Stimulated activated naive CD8-positive, alpha-beta T cell treated with anti-CD3 and anti-CD28 coated beads, Interleukin-15, amount 100 ng/mL, for 72 hours (primary cell): ENCODE data around the gene RAMAC.
A peak's percentile ranks its signal among the peaks of the same experiment; 100 is the strongest.

Source experiments
- ATAC-seq: fragments of 150-1000 bp; cut with Tn5 transposase; 2 replicates; pipeline ENCODE4 v1.10.0; 2021; ENCODE audit warnings: mild to moderate bottlenecking, moderate library complexity
- DNase-seq, 2 donors: peaks; one replicate each; pipeline ENCODE4 v3.0.0; 2021 to 2022
- H3K27ac Mint-ChIP-seq, 2 donors: one replicate each; pipeline ENCODE4 v1.8.0; 2022; ENCODE audit warnings: mild to moderate bottlenecking in 2 of 2, mixed read lengths in 2 of 2, moderate library complexity in 2 of 2
- H3K27me3 Mint-ChIP-seq: one replicate; pipeline ENCODE4 v1.8.0; 2022; ENCODE audit warnings: mixed read lengths
- H3K4me1 Mint-ChIP-seq: one replicate; pipeline ENCODE4 v1.8.0; 2022; ENCODE audit warnings: mild to moderate bottlenecking, mixed read lengths
- H3K4me3 Mint-ChIP-seq, 2 donors: one replicate each; pipeline ENCODE4 v1.8.0; 2022; ENCODE audit warnings: mild to moderate bottlenecking in 2 of 2, mixed read lengths in 2 of 2, moderate library complexity in 1 of 2
- H3K9me3 Mint-ChIP-seq, 2 donors: one replicate each; pipeline ENCODE4 v1.8.0; 2022; ENCODE audit warnings: mixed read lengths in 2 of 2

The RAMAC gene

DNA sequence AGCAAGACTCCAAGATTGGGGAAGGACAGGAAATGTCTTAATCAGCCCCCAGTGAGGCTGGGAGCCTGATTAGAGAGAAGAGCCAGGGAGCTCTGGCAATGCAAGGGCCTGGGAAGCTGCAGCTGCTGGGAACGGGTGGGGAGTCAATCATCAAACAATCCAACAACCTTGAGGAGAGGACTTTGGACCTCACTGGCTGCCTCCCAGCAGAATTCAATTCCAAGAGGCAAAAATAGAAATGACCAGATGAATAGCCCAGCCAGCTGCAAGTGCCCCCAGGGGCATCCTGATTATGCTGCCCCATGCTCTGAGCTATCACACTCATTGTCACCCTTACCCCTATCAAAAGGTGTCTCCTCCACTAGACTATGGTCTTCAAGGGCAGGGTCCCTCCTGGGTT, 27.4 kb upstream of the RAMAC start:
- no peak for ATAC-seq
- DNase-seq = no peak
- Mint-ChIP-seq H3K4me1 (no peaks in the 10 kb centered on the region), H3K27me3 (no peaks in the 10 kb centered on the region), H3K4me3 (no peak overlapping the region), H3K27ac (no peak overlapping the region), H3K9me3 (no peaks in the 10 kb centered on the region)

DNA sequence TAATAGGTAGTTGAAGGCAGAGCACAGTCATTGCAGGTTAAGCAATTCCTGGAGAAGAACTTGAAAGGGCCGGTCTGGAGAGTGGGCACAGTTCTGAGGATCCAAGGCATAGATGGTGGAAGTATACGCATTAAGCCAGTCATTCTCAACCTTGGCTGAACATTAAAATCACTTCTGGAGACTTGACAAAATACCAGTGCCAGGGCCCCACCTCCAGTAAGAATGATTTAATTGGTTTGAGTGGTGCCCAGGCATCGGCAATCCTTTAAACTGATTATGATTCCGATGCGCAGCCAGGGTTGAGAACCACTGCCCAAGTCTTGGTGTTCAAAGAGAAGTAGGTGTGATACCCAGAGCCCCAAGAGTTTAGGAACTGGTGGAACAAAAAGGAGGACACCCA, 26.6 kb upstream of the RAMAC start:
- DNase-seq (no peak), ATAC-seq (no peak)
- no peaks in the 10 kb centered on the region for H3K4me1 Mint-ChIP-seq
- H3K27ac Mint-ChIP-seq = peak overlapping the region in 1 of 2 donors; percentile 91
- no peak overlapping the region for H3K4me3 Mint-ChIP-seq
- no peaks in the 10 kb centered on the region for H3K9me3 Mint-ChIP-seq
- no peaks in the 10 kb centered on the region for H3K27me3 Mint-ChIP-seq

- no peak for DNase-seq
These were observed 25.2 kb upstream of the RAMAC start for GRCh38 chr15:82960766-82961165.

GRCh38 chr15:82963471-82964341, 22.3 kb upstream of the RAMAC start:
- Mint-ChIP-seq H3K4me1 (peaks cover 17% of the 10 kb centered on the region), H3K4me3 (no peak overlapping the region), H3K27me3 (no peaks in the 10 kb centered on the region), H3K27ac (no peak overlapping the region), H3K9me3 (no peaks in the 10 kb centered on the region)
- DNase-seq = no peak
- no peak for ATAC-seq

More at GRCh38 chr15:82960766-82961165, 25.2 kb upstream of the RAMAC start:
- no peaks in the 10 kb centered on the region for H3K9me3 Mint-ChIP-seq
- ATAC-seq = no peak
- H3K27me3 Mint-ChIP-seq = no peaks in the 10 kb centered on the region
- no peak overlapping the region for H3K27ac Mint-ChIP-seq
- no peak overlapping the region for H3K4me3 Mint-ChIP-seq
- peaks cover under 1% of the 10 kb centered on the region for H3K4me1 Mint-ChIP-seq

DNA sequence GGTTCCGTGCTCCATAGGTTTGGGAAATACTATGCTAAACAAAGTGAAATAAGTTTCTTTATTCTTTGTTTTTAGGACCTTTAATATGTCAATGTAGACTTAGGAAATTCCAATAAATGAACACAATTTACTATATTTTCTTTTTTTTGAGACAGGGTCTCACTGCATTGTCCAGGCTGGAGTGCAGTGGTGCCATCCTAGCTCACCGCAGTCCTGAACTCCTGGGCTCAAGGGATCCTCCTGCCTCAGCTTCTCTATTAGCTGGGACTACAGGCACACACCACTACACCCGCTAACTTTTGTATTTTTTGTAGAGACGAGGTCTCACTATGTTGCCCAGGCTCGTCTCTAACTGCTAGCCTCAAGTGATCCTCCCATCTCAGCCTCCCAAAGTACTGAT, 21.1 kb upstream of the RAMAC start:
- no peak overlapping the region for H3K4me3 Mint-ChIP-seq
- H3K27ac Mint-ChIP-seq = no peak overlapping the region
- H3K27me3 Mint-ChIP-seq = no peaks in the 10 kb centered on the region
- H3K4me1 Mint-ChIP-seq = peaks cover 17% of the 10 kb centered on the region
- ATAC-seq (no peak), DNase-seq (no peak)
- H3K9me3 Mint-ChIP-seq = no peaks in the 10 kb centered on the region

- Mint-ChIP-seq H3K27ac (peak overlapping the region in 1 of 2 donors; percentile 30), H3K27me3 (no peaks in the 10 kb centered on the region), H3K4me1 (peaks cover 17% of the 10 kb centered on the region), H3K4me3 (no peak overlapping the region), H3K9me3 (no peaks in the 10 kb centered on the region)
- DNase-seq = peak; percentile 17 to 66
- ATAC-seq = peak; percentile 96
These were observed 19.3 kb upstream of the RAMAC start for GRCh38 chr15:82966671-82967071.

- no peak for ATAC-seq
- peaks cover 17% of the 10 kb centered on the region for H3K4me1 Mint-ChIP-seq
- H3K27me3 Mint-ChIP-seq = no peaks in the 10 kb centered on the region
These were observed 17.9 kb upstream of the RAMAC start for GRCh38 chr15:82968066-82968465.

GRCh38 chr15:82969353-82969752, 16.7 kb upstream of the RAMAC start:
- Mint-ChIP-seq H3K27ac (no peak overlapping the region), H3K9me3 (no peaks in the 10 kb centered on the region), H3K4me3 (no peak overlapping the region), H3K27me3 (no peaks in the 10 kb centered on the region), H3K4me1 (peaks cover 17% of the 10 kb centered on the region)
- DNase-seq (no peak), ATAC-seq (no peak)

More at GRCh38 chr15:82968066-82968465, 17.9 kb upstream of the RAMAC start:
- H3K27ac Mint-ChIP-seq = no peak overlapping the region
- H3K4me3 Mint-ChIP-seq = no peak overlapping the region
- no peaks in the 10 kb centered on the region for H3K9me3 Mint-ChIP-seq
- no peak for DNase-seq

DNA sequence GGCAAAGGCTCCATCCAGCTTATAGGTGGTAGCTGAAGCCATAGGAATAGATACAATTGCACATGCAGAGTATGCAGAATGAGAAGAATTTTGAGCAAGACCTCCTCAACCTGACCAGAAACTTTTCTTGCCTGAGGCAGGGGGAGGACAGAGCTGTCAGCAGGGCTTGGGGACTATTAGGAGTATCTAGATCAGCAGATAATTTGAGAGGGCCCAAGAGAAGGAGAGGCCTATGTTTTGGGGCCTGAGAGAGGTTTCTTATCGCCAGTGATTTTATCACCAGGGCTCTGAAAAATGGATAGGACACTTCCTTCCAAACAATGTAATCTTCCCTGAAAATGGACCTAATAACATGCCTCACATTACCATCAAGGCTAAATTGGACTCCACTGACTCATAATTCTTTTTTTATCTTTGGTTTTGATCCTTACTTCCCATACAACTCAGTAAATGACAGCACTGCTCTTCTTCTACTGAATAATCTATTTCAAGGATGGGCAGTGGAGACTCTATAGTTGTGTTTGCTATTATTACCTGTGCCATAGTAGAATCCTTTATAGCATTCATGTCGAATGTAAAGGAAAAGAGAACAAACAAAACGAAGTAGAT, 15.8 kb upstream of the RAMAC start:
- Mint-ChIP-seq H3K27me3 (no peaks in the 10 kb centered on the region), H3K4me3 (no peak overlapping the region), H3K4me1 (peaks cover 17% of the 10 kb centered on the region), H3K9me3 (no peaks in the 10 kb centered on the region), H3K27ac (no peak overlapping the region)
- ATAC-seq (no peak), DNase-seq (no peak)

GRCh38 chr15:82970696-82971095, 15.3 kb upstream of the RAMAC start:
- no peak overlapping the region for H3K4me3 Mint-ChIP-seq
- ATAC-seq = no peak
- no peaks in the 10 kb centered on the region for H3K9me3 Mint-ChIP-seq
- peaks cover 17% of the 10 kb centered on the region for H3K4me1 Mint-ChIP-seq
- no peak for DNase-seq
- no peak overlapping the region for H3K27ac Mint-ChIP-seq
- H3K27me3 Mint-ChIP-seq = no peaks in the 10 kb centered on the region

GRCh38 chr15:82971218-82971984, 14.6 kb upstream of the RAMAC start:
- no peak overlapping the region for H3K4me3 Mint-ChIP-seq
- no peak overlapping the region for H3K27ac Mint-ChIP-seq
- no peaks in the 10 kb centered on the region for H3K27me3 Mint-ChIP-seq
- H3K9me3 Mint-ChIP-seq = no peaks in the 10 kb centered on the region
- no peak for DNase-seq
- no peak for ATAC-seq
- H3K4me1 Mint-ChIP-seq = peaks cover 11% of the 10 kb centered on the region

DNA sequence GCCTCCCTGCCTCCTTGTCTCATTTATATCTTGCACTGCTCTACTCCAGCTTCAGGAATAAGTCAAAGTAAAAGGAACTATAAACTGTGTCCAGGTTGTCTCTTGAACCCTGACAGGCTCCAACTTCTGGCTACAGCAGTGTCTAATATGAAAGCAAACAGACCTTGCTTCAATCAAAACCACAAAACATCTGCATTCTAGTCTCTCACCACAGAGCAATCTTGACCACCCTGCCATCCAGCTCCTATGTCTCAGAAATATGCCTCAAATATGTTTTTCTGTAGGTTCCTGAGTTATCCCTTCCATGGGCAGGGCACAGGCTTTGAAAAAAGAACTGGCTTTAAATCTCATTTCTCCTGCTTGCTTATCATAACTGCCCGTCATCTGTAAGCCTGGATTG, 13.0 kb upstream of the RAMAC start:
- Mint-ChIP-seq H3K9me3 (no peaks in the 10 kb centered on the region), H3K4me3 (no peak overlapping the region), H3K27ac (no peak overlapping the region), H3K4me1 (no peaks in the 10 kb centered on the region), H3K27me3 (no peaks in the 10 kb centered on the region)
- DNase-seq = no peak
- no peak for ATAC-seq

- Mint-ChIP-seq H3K4me1 (no peaks in the 10 kb centered on the region), H3K4me3 (no peak overlapping the region), H3K27me3 (no peaks in the 10 kb centered on the region), H3K9me3 (no peaks in the 10 kb centered on the region), H3K27ac (no peak overlapping the region)
- ATAC-seq (no peak), DNase-seq (no peak)
These were observed 8.9 kb upstream of the RAMAC start for GRCh38 chr15:82977076-82977475.

DNA sequence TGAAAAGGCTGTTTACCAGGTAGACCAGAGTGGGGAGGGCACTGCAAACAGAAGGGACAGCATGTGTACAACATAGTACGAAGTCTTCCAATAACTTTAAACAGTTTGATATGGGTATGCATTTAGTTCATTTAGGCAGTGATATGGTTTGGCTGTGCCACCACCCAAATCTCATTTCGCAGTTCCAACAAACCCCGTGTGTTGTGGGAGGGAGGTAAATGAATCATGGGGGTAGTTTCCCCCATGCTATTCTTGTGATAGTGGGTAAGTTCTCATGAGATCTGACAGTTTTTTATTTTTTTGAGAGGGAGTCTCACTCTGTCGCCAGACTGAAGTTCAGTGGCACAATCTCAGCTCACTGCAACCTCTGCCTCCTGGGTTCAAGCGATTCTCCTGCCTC, 7.6 kb upstream of the RAMAC start:
- no peaks in the 10 kb centered on the region for H3K9me3 Mint-ChIP-seq
- no peak for ATAC-seq
- H3K4me3 Mint-ChIP-seq = no peak overlapping the region
- H3K27ac Mint-ChIP-seq = peak overlapping the region in 1 of 2 donors; percentile 43
- no peaks in the 10 kb centered on the region for H3K27me3 Mint-ChIP-seq
- DNase-seq = no peak
- H3K4me1 Mint-ChIP-seq = no peaks in the 10 kb centered on the region

DNA sequence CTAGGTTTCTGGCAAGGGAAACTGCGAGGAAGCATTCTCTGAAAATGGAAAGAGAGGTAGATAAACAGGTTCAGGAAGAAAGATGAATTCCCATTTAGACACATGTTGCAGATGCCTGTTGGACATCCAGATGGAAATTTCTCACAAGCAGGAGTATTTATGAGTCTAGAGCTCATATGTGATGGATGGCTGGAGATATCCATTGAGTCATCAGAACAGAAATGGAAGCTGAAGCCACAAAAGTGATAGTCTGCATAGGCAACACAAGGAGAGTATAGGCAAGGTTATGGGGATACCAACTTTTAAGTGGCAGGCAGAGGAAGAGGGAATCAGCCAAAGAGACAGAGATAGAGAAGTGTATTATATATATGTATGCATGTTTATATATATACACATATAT, 6.3 kb upstream of the RAMAC start:
- H3K9me3 Mint-ChIP-seq = no peaks in the 10 kb centered on the region
- DNase-seq (no peak), ATAC-seq (no peak)
- H3K4me1 Mint-ChIP-seq = peaks cover 5% of the 10 kb centered on the region
- no peak overlapping the region for H3K4me3 Mint-ChIP-seq
- no peak overlapping the region for H3K27ac Mint-ChIP-seq
- no peaks in the 10 kb centered on the region for H3K27me3 Mint-ChIP-seq

GRCh38 chr15:82980981-82981380, 5.0 kb upstream of the RAMAC start:
- ATAC-seq (no peak), DNase-seq (no peak)
- Mint-ChIP-seq H3K9me3 (no peaks in the 10 kb centered on the region), H3K27me3 (no peaks in the 10 kb centered on the region), H3K27ac (no peak overlapping the region), H3K4me1 (peaks cover 18% of the 10 kb centered on the region), H3K4me3 (no peak overlapping the region)
